Common myeloid progenitor, CD34-positive (primary cell): ENCODE measurements around the gene DISP1.

Source experiments
- CTCF ChIA-PET: fragments of 350-600 bp; sonication (Branson Sonifier 250); formaldehyde crosslinking; loops from one replicate; lab custom pipeline; 2021; ENCODE audit warnings: antibody characterized with exemption; lab: Charles Lee
- POLR2A ChIA-PET: fragments of 350-600 bp; sonication (Branson Sonifier 250); formaldehyde crosslinking; loops from one replicate; lab custom pipeline; 2021; ENCODE audit warnings: antibody characterized with exemption; lab: Charles Lee
- DNase-seq, 3 donors: peaks; one replicate each; pipeline versions ENCODE4 v3.0.0 to v3.0.0-alpha.2; 2013
- H3K27ac ChIP-seq, 2 experiments: 1 replicate in 1 of 2; 2 replicates in 1 of 2; pipeline ENCODE4 v1.7.0; 2013; ENCODE audit warnings: inconsistent platforms in 2 of 2, low read length in 2 of 2, mild to moderate bottlenecking in 2 of 2, low read depth in 1 of 2, moderate library complexity in 1 of 2; ENCODE audit not compliant: severe bottlenecking in 2 of 2, insufficient read depth in 1 of 2, poor library complexity in 1 of 2
- H3K27me3 ChIP-seq, 5 experiments: replicated peaks in 2 of 5; 1 replicate in 3 of 5; 2 replicates in 2 of 5; pipeline versions ENCODE4 v1.6.1 to v1.7.0; 2013; ENCODE audit warnings: low read length in 4 of 5, mild to moderate bottlenecking in 2 of 5, moderate library complexity in 2 of 5, inconsistent platforms in 1 of 5; ENCODE audit not compliant: insufficient read depth in 5 of 5, control insufficient read depth in 4 of 5
- H3K36me3 ChIP-seq, 4 experiments: 1 replicate in 2 of 4; 2 replicates in 2 of 4; pipeline versions ENCODE4 v1.6.1 to v1.7.0; 2013; ENCODE audit warnings: low read length in 3 of 4, control low read depth in 1 of 4, mild to moderate bottlenecking in 1 of 4; ENCODE audit not compliant: control insufficient read depth in 4 of 4, insufficient read depth in 4 of 4
- H3K4me1 ChIP-seq, 4 experiments: 1 replicate in 3 of 4; 2 replicates in 1 of 4; pipeline versions ENCODE4 v1.6.1 to v1.7.1; 2013; ENCODE audit warnings: low read length in 3 of 4, mild to moderate bottlenecking in 3 of 4, control low read depth in 1 of 4, inconsistent platforms in 1 of 4, moderate library complexity in 1 of 4; ENCODE audit not compliant: control insufficient read depth in 4 of 4, insufficient read depth in 4 of 4; ENCODE audit errors: control extremely low read depth in 1 of 4
- H3K4me3 ChIP-seq, 7 experiments: 1 replicate in 4 of 7; 2 replicates in 3 of 7; pipeline versions ENCODE4 v1.5.1 to v1.7.0; 2013; ENCODE audit warnings: mild to moderate bottlenecking in 7 of 7, low read length in 6 of 7, moderate library complexity in 6 of 7, inconsistent platforms in 2 of 7, low read depth in 2 of 7, control low read depth in 1 of 7; ENCODE audit not compliant: insufficient read depth in 4 of 7, control insufficient read depth in 1 of 7; ENCODE audit errors: extremely low read depth in 1 of 7
- H3K9me3 ChIP-seq, 5 experiments: 1 replicate in 4 of 5; 2 replicates in 1 of 5; pipeline versions ENCODE4 v1.6.1 to v1.7.1; 2013; ENCODE audit warnings: low read length in 4 of 5, mild to moderate bottlenecking in 2 of 5, inconsistent platforms in 1 of 5, low read depth in 1 of 5, moderate library complexity in 1 of 5; ENCODE audit not compliant: control insufficient read depth in 4 of 5, insufficient read depth in 2 of 5; ENCODE audit errors: control extremely low read depth in 1 of 5
- WGBS: methylation state at CpG from one replicate; pipeline ENCODE4 v1.1.5; 2013; ENCODE audit not compliant: insufficient coverage; 5-methylcytosine and 5-hydroxymethylcytosine counted together

DISP1 gene

DNA sequence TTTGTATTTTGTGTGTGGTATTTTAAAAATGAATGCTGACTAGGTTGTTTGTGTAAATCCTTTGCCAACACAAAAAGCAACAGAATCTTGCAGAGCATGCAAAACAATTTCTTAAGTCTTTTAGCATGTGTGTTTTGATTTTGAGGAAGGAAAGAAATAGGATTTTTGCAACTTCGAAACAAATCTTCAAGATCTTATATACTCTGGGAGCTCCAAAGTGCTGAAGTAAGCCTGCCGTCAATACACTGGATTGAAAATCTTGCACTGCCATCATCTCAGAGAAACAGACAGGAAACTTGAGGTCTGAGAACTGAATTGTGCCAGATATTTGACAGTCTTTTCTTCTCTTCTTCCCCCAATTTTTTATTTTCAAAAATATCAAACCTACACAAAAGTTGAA, 29.3 kb upstream of the DISP1 start:
- CTCF ChIA-PET: interaction anchor here (1.0 kb wide), 1 partner anchor 10 kb away, joined by 3 read pairs; no protein-coding TSS in a partner anchor
- peaks cover 0 to 13% (median 3%) of the 10 kb centered on the region in 4 experiments for H3K4me1 ChIP-seq
- H3K27ac ChIP-seq: no peak overlapping the region
- WGBS: 0% methylated on average over 1 of the region's 2 CpGs
- H3K4me3 ChIP-seq: no peak overlapping the region
- DNase-seq: peak in 1 of 3 donors; percentile 9
- peaks cover 0 to 13% (median under 1%) of the 10 kb centered on the region in 5 experiments for H3K9me3 ChIP-seq
- H3K27me3 ChIP-seq: no peaks in the 10 kb centered on the region
- POLR2A ChIA-PET: no interaction called here
- no peaks in the 10 kb centered on the region for H3K36me3 ChIP-seq

DNA sequence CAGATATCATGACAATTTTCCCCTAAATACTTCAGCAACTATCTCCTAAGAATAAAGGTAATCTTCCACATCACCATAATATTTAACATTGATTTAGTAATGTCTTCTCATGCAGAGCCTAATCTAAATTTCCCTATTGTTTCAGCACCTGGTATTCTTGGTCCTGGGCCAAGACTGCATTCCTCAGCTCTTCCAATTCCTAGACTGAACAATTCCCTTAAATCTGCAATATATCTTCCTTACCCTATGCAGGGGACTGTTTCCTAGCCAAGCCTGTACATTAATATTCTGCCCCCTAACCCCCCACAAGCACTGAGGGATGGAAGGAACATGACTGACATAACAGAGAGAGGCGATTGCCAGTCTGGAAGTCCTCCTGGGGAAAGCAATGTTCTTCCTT, 28.7 kb upstream of the DISP1 start:
- peaks cover 0 to 13% (median 3%) of the 10 kb centered on the region in 4 experiments for H3K4me1 ChIP-seq
- no peak overlapping the region for H3K27ac ChIP-seq
- DNase-seq: no peak
- H3K9me3 ChIP-seq: peaks cover 0 to 10% (median 0%) of the 10 kb centered on the region in 5 experiments
- 90% methylated on average over 1 of the region's 1 CpG for WGBS
- H3K4me3 ChIP-seq: no peak overlapping the region
- ChIA-PET POLR2A (interaction anchor here (0.6 kb wide), 1 partner anchor 32 kb away, joined by 3 read pairs; no protein-coding TSS in a partner anchor), CTCF (interaction anchor here (1.0 kb wide), 1 partner anchor 10 kb away, joined by 3 read pairs; no protein-coding TSS in a partner anchor)
- no peaks in the 10 kb centered on the region for H3K36me3 ChIP-seq
- H3K27me3 ChIP-seq: no peaks in the 10 kb centered on the region

DNA sequence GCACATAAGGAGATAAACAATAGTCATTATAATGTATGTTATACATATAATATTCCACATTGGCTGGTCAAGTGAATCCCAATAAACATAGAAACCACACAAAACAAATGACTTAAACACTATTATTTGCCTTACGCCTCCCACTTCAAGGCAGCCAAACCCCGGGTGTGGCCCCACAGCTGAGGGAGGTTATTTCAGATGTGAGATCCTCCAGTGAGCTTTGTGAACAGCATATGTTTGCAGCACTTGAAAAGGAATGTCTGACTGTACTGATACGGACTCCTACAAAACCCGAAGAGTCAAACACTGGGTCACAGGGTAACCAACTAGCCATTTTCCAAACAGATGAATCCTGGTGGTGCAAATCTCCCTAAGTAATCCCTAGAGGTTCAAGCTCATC, 27.1 kb upstream of the DISP1 start:
- ChIA-PET CTCF (interaction anchor here (1.0 to 1.2 kb wide), 2 partner anchors 15 to 302 kb away, joined by 4 read pairs; no protein-coding TSS in a partner anchor), POLR2A (no interaction called here)
- H3K4me3 ChIP-seq: no peak overlapping the region
- no peak for DNase-seq
- H3K27me3 ChIP-seq: no peaks in the 10 kb centered on the region
- 100% methylated on average over 2 of the region's 4 CpGs for WGBS
- peaks cover 0 to 13% (median 3%) of the 10 kb centered on the region in 4 experiments for H3K4me1 ChIP-seq
- H3K27ac ChIP-seq: no peak overlapping the region
- H3K36me3 ChIP-seq: no peaks in the 10 kb centered on the region
- peaks cover 0 to 10% (median 0%) of the 10 kb centered on the region in 5 experiments for H3K9me3 ChIP-seq

DNA sequence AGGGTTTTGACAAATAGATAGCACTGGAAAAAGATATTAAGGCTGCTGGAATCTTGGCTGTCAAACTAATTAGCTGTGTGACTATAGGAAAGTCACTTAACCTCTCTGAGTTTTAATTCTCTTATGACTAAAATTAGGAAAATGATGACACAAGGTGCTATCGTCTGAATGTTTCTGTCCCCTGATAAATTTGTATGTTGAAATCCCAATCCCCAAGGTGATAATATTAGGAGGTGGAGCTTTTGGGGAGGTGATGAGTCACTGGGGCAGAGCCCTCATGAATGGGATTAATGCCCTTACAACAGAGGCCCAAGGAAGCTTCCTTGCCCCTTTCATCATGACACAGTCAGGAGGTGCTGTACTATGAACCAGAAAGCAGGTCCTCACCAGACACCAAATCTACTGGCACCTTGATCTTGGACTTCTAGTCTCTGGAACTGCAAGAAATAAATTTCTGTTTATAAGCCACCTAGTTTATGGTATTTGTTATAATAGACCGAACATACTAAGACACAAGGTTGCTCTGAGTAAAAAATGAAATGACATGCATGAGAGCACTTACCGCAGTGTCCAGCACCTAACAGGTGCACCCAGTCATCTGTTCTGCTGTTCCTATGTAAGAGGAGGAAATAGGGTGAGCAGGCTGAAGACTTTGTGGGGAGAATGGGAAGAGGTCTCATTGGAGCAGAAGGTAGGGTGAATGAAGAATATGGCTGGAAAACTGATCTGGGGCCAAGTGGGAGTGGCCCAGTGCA, 26.3 kb upstream of the DISP1 start:
- WGBS: 96% methylated on average over 3 of the region's 3 CpGs
- Histone ChIP-seq H3K4me1 (peaks cover 0 to 13% (median 3%) of the 10 kb centered on the region in 4 experiments), H3K27ac (no peak overlapping the region), H3K4me3 (no peak overlapping the region), H3K27me3 (no peaks in the 10 kb centered on the region), H3K9me3 (peaks cover 0 to 10% (median 0%) of the 10 kb centered on the region in 5 experiments), H3K36me3 (no peaks in the 10 kb centered on the region)
- POLR2A ChIA-PET: no interaction called here
- DNase-seq: no peak
- CTCF ChIA-PET: interaction anchor here (1.1 to 1.4 kb wide), 2 partner anchors 15 to 297 kb away, joined by 3 to 5 read pairs; no protein-coding TSS in a partner anchor

DNA sequence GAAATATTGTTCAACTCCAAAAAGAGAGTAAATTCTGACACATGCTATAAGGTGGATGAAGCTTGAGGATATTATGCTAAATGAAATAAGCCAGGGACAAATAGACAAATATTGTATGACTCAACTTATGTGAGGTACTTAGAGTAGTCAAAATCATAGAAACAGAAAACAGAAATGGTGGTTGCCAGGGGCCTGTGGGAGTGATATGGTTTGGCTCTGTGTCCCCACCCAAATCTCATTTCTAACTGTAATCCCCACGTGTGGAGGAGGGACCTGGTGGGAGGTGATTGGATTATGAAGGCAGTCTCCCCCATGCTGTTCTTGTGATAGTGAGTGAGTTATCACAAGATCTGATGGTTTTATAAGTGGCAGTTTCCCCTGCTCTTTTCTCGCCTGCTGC, 24.7 kb upstream of the DISP1 start:
- WGBS: 100% methylated on average over 1 of the region's 2 CpGs
- Histone ChIP-seq H3K27me3 (no peaks in the 10 kb centered on the region), H3K9me3 (peaks cover 0 to 10% (median 0%) of the 10 kb centered on the region in 5 experiments), H3K27ac (no peak overlapping the region), H3K4me1 (peaks cover 0 to 7% (median 1%) of the 10 kb centered on the region in 4 experiments), H3K4me3 (no peak overlapping the region), H3K36me3 (no peaks in the 10 kb centered on the region)
- DNase-seq: peak in 1 of 3 donors; percentile 5
- ChIA-PET POLR2A (no interaction called here), CTCF (interaction anchor here (1.3 to 2.7 kb wide), 3 partner anchors 287 to 295 kb away, joined by 3 to 12 read pairs (median 3); no protein-coding TSS in a partner anchor)

DNA sequence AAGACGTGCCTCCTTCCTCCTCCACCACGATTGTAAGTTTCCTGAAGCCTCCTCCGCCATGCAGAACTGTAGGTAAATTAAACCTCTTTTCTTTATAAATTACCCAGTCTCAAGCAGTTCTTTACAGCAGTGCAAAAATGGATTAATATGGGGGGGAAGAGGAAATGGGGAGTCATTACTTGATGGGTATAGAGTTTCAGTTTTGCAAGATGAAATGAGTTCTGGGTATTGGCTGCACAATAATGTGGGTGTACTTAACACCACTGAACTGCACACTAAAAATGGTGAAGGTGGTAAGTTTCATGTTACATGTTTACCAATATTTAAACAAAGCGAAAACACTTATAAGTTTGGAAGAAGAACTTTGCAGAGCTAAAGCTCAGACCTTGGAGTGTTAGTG, 24.3 kb upstream of the DISP1 start:
- no peak for DNase-seq
- Histone ChIP-seq H3K27ac (no peak overlapping the region), H3K9me3 (peaks cover 0 to 10% (median 0%) of the 10 kb centered on the region in 5 experiments), H3K4me1 (peaks cover 0 to 3% (median 0%) of the 10 kb centered on the region in 4 experiments), H3K4me3 (no peak overlapping the region), H3K27me3 (no peaks in the 10 kb centered on the region), H3K36me3 (no peaks in the 10 kb centered on the region)
- WGBS: 18% methylated on average over 2 of the region's 4 CpGs
- CTCF ChIA-PET: interaction anchor here (0.7 to 2.7 kb wide), 6 partner anchors 15 to 337 kb away, joined by 3 to 12 read pairs (median 4); no protein-coding TSS in a partner anchor
- POLR2A ChIA-PET: no interaction called here
